HG02870 (cell line): ENCODE data around the gene PTPDC1.

Experiments
- ATAC-seq: cut with Tn5 transposase; IDR thresholded peaks from one replicate; pipeline ENCODE4 v1.9.1; 2021; ENCODE audit warnings: mild to moderate bottlenecking, moderate library complexity; ENCODE audit not compliant: unreplicated experiment

PTPDC1 gene, protein sequence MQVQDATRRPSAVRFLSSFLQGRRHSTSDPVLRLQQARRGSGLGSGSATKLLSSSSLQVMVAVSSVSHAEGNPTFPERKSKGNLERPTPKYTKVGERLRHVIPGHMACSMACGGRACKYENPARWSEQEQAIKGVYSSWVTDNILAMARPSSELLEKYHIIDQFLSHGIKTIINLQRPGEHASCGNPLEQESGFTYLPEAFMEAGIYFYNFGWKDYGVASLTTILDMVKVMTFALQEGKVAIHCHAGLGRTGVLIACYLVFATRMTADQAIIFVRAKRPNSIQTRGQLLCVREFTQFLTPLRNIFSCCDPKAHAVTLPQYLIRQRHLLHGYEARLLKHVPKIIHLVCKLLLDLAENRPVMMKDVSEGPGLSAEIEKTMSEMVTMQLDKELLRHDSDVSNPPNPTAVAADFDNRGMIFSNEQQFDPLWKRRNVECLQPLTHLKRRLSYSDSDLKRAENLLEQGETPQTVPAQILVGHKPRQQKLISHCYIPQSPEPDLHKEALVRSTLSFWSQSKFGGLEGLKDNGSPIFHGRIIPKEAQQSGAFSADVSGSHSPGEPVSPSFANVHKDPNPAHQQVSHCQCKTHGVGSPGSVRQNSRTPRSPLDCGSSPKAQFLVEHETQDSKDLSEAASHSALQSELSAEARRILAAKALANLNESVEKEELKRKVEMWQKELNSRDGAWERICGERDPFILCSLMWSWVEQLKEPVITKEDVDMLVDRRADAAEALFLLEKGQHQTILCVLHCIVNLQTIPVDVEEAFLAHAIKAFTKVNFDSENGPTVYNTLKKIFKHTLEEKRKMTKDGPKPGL

DNA sequence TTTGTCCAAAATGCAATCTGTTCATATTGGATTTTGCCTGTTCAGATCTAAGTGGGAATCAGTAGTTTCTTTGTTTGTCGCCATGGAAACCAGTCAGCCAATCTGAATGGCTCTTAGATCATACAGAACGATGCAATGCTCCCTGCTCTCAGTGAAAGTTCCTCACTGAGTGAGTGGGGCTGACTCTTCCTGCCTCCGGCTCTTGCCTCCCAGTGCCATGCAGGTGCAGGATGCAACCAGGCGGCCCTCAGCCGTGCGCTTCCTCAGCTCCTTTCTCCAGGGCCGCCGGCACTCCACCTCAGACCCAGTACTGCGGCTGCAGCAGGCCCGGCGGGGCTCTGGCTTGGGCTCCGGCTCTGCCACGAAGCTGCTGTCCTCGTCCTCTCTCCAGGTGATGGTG is at the start of gene PTPDC1:
PTPDC1 (plus strand) TSS at position 151 of the 400 bp plus-strand sequence; CDS start at position 218, 67 bp downstream.
- ATAC-seq, result no peak

DNA sequence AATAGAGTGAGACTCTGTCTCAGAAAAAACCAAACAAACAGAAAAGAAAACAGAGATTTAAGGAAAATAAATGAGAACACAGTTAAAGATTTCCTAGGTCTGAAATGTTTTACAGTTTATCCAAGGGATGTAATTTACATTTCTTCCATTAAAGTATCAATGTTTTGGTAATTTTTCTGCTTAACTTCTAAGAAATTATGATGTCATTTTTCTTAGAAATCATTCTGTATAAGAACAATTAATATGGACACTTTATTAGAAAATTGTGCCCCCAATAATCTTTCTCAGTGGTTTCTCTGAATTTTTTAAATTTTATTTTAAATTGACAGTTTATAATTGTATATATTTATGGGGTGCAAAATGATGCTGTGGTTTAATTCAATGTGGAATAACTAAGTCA is 49.8 kb upstream of the PTPDC1 start:
- no peak for ATAC-seq

DNA sequence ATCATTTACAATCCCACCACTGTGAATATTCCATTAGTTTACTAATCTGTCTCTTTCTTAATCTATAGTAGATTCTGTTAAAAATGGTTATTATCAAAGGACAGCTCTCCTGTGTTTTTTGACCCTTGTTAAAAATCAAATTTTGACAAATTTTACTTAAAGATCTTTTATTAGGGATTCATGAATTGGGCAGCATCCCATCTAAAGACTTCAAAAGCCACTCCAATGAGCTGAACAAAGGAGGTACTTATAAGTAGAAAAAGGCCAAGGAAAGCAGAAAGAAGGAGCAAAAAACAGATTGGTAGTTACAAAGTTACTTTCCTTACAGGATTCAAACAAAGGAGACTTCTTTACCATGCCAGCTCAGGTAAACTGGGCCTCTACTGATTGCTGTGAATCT is 44.5 kb upstream of the PTPDC1 start:
- no peak for ATAC-seq

DNA sequence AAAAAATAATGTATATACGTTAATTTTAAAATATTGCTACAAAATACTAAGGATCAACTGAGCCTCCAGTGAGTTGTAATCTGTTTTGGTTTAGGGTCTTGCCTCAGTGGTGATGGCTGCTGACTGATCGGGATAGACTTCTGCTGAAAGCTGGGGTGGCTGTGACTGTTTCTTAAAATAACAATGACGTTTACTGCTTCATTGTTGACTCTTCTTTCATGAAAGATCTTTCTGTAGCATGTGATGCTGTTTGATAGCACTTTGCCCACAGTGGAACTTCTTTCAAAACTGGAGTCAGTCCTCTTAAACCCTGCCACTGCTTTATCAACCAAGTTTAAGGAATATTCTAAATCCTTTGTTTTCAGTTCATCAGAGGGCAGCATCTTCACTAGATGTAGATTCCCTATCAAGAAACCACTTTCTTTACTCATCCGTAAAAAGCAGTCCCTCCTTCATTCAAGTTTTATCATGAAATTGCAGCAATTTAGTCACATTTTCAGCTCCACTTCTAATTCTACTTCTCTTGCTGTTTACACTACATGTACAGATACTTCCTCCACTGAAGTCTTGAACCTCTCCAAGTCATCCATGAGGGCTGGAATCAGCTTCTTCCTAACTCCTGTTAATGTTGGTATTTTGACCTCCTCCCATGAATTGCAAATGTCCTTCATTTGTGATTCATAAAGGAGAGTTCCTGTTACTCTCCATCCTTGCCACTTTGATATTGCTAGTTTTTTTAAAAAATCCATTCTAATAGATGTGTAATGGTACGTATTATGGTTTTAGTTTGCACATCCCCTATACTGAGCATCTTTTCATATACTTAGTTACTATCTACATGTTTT is 41.5 kb upstream of the PTPDC1 start:
- no peak for ATAC-seq

- no peak for ATAC-seq
Measured at GRCh38 chr9:94054716-94055115, 29.5 kb upstream of the PTPDC1 start.

DNA sequence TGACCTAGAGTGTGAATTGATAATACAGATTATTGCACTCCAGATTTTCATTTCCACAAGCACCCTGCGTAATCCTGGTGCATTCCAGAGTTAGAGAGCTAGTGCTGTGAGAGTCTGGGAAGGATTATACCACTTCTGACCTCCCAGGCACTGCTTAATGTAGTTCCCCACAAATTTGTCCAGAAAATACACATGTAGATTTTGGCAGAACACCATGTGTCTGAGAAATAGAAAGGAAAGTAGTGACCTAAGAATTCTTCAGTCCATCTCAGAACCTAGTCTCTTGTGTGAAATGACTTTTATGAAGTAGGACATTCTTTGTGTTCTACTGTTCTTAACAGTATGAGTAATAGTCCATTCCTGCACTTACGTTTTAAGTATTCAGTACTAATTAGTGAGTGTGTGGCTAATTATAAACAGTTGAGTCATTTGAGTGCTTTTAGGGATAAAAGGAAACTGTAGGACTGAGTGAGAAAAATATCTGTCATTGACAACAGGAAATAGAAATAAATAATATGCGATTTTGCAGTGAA is 27.8 kb upstream of the PTPDC1 start:
- no peak for ATAC-seq

DNA sequence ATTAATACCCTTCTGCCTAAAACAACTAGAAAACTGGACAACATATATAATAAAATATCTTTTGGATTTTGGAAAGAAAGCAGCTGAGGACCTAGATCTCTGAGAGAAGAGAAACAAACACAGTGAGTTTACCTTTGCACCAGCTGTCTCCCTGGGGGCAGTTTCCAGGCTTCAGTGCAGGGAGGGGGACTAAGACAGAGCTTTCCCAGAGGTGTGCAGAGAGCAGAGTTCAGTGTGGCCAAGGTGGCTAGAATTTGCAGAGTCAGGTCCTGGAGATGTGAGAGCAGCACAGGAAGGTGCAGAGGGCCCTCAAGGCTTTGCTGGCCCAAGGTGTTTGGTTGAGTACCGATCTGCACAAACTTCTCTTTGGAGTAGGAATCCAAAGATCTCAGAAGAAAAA is 26.3 kb upstream of the PTPDC1 start:
- ATAC-seq, result no peak

DNA sequence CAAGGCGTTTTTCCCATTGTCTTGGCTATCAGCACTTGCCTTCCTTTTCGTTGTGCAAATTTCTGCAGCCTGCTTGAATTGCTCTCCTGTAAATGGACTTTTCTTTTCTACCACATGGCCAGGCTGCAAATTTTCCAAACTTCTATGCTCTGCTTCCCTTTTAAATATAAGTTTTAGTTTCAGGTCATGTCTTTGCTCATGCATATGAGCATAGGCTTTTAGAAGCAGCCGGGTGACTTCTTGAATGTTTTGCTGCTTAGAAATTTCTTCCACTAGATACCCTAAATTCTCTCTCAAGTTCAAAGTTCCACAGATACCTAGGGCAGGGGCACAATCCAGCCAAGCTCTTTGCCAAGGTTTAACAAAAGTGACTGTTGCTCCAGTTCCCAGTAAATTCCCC is 22.4 kb upstream of the PTPDC1 start:
- ATAC-seq, result no peak

GRCh38 chr9:94065535-94065961 is 18.7 kb upstream of the PTPDC1 start:
- ATAC-seq, result no peak

DNA sequence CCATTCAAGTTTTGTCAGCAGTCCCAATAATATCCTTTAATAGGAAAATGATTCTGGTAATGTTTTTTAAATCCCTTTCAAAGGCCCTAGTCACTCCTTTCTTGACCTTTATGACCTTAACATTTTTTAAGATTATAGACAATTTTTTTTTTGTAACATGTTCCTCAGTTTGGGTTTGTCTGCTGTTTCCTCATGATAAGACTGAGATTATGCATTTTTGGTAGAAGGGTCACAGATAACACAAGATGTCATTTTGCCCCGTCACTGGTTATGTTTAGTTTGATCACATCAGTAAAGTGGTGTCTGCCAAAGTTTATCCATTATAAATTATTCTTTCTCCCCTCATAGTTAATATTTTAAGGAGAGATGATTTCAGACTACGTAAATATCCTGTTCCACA is 16.0 kb upstream of the PTPDC1 start:
- no peak for ATAC-seq

DNA sequence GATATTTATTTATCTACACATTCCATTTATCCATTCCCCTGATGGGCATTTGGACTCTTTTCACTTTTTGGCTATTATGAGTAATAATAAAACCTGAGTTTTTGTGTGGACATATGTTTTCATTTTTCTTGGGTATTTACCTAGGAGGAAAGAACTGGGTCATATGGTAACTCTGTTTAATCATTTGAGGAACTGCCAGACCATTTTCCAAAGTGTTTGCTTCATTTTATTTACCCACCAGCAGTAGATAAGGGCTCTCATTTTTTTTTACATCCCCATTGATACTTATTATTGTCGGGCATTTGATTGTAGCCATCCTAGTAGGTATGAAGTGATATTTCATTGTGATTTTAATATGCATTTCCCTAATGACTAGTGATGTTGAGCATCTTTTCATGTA is 7.7 kb upstream of the PTPDC1 start:
- no peak for ATAC-seq

DNA sequence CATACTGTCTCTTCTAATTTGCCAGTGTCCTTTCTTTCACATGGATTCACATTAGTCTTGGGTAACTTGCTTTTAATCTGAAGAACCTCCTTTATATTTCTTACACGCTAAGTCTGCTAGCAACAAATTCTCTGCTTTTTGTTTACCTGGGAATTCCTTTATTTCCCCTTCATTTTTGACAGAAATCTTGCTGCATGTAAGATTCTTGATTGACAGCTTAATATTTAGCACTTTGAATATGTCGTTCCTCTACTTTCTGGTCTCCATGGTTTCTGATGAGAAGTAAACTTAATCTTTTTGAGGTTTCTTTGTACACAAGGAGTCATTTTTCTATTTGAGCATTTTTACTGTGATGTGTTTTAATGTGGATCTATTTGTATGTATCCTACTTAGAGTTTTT is 6.2 kb upstream of the PTPDC1 start:
- no peak for ATAC-seq

- ATAC-seq, result no peak
Measured at GRCh38 chr9:94079236-94079635, 5.0 kb upstream of the PTPDC1 start.

- ATAC-seq, result no peak
Measured at GRCh38 chr9:94080249-94080648, 4.0 kb upstream of the PTPDC1 start.

DNA sequence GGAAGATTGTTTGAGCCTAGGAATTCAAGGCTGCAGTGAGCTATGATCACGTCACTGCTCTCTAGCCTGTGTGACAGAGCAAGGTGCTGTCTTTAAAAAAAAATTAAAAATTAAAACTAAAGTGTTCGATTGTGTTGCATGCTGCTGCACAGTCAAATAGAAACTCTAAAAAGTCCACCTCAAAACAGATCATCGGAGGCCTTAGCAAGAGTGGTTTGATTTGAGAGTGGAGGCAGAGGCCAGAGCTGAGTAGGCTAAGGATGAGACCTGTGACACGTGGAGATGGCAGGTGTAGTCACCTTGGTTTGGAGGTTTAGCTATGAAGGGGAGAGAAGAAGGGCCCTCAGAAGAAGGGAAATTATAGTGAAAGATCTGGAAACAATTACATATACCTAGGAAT is 2.8 kb upstream of the PTPDC1 start:
- no peak for ATAC-seq

DNA sequence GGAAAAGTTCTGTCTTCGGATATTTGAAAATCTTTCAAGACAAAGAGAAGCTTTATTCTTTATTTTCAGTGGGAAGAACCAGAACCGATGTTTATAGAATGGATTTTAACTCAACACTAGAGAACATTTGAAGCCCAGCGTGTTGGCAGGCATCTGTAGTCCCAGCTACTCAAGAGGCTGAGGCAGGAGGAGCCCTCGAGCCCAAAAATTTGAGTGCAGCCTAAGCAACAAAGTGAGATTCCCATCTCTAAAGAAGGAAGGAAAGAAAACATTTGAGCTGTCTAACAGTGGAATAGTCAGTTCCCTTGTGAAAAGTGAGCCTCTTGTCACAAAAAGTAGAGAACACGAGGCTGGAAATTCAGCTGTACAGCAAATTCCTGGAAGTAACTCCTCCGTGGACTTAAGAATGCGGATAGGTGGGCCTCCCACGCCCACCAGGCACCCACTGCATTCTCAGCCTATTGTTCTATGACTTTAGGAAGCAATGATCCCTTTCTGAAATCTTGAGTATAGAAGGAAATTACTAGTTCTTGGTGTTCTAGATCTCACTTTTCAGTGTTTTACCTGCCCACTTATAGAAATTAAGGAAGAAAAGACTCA is 2.3 kb upstream of the PTPDC1 start:
- no peak for ATAC-seq

DNA sequence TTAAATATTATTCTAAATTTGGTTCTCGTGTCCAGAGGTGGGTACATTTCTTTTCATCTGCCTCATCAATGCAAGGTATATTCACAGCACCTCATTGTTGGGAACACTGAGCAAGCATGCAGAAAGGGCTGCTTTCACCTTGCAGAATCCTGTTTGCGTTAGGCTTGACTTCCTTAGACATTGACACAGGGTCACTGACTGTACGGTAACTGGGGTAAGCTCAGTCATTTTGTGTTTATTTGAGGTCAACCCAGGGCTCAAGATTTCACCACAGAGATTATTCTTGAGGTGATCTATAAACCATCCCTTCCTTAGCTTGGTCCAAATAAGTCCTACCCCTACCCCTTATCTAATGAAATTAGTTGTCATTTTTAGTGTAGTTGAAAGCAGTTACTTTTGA is 1.7 kb upstream of the PTPDC1 start:
- ATAC-seq, result no peak

- no peak for ATAC-seq
Measured at GRCh38 chr9:94082956-94083355, 1.3 kb upstream of the PTPDC1 start.

DNA sequence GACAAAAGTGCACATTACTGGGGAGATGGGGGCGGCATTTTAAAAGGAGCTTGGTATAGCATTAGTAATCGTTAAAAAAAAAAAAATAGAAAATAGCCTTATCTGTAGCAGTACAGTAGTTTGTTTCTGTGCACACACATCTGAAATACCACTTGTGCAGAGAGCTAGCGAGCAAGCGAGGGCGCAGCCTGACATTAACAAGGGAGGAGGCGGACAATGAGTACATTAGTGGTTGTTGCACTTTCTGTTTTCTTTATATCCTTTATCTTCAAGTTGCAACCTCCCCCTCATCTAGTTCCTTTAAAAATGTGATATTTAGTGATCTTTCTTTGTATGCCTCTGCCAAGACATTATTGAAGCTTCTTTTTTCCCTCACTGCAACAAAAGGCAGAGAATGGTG is 880 bp upstream of the PTPDC1 start:
- no peak for ATAC-seq

DNA sequence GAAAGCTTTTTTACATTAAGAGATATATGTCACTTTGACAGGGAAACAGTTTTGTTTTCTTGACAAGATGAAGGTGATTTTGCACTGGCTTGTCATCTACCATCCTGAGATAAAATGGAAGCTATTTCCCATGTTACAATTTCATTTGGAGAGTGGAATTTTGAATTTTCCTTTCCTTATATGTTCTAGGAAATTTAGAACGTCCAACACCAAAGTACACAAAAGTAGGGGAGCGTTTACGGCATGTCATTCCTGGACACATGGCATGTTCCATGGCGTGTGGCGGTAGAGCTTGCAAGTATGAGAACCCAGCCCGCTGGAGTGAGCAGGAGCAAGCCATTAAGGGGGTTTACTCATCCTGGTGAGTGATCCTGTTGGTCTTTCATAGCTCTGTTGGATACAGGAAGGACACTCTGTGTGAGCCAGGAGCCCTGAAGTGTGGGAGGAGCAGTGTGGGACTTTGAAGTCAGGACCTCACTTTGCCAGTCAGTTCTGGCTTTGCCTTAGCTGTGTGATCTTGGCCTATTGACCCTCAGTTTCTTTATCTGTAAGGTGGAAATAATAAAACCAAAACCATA is 887 bp downstream of the PTPDC1 start:
- ATAC-seq, result no peak
